ENCODE results near the gene IL22.

The IL22 gene

GRCh38 chr12:68253504-68253903, at the start of gene IL22:
Gene IL22, minus strand, starts transcription at chr12:68253604. Its CDS starts 156 bp downstream, at chr12:68253448.
- DNase-seq (ENCODE audit: low read depth in 2 of 2) = no peak

GRCh38 chr12:68297929-68298328, 44.5 kb upstream of the IL22 start:
- DNase-seq (ENCODE audit: low read depth in 2 of 2) = no peak

GRCh38 chr12:68294251-68294650, 40.8 kb upstream of the IL22 start:
- no peak for DNase-seq (ENCODE audit: low read depth in 2 of 2)

GRCh38 chr12:68293347-68293746, 39.9 kb upstream of the IL22 start:
- no peak for DNase-seq (ENCODE audit: low read depth in 2 of 2)

GRCh38 chr12:68292151-68292943, 38.9 kb upstream of the IL22 start:
- no peak for DNase-seq (ENCODE audit: low read depth in 2 of 2)

GRCh38 chr12:68291396-68292036, 38.1 kb upstream of the IL22 start:
- no peak for DNase-seq (ENCODE audit: low read depth in 2 of 2)

- DNase-seq (ENCODE audit: low read depth in 2 of 2) = no peak
Observed at GRCh38 chr12:68290126-68290525, 36.7 kb upstream of the IL22 start.

- no peak for DNase-seq (ENCODE audit: low read depth in 2 of 2)
Observed at GRCh38 chr12:68287106-68287505, 33.7 kb upstream of the IL22 start.

- DNase-seq (ENCODE audit: low read depth in 2 of 2) = no peak
Observed at GRCh38 chr12:68286396-68286795, 33.0 kb upstream of the IL22 start.

- no peak for DNase-seq (ENCODE audit: low read depth in 2 of 2)
Observed at GRCh38 chr12:68285541-68285940, 32.1 kb upstream of the IL22 start.

GRCh38 chr12:68281322-68282077, 28.1 kb upstream of the IL22 start:
- DNase-seq (ENCODE audit: low read depth in 2 of 2) = no peak

- DNase-seq (ENCODE audit: low read depth in 2 of 2) = no peak
Observed at GRCh38 chr12:68280240-68280639, 26.8 kb upstream of the IL22 start.

- no peak for DNase-seq (ENCODE audit: low read depth in 2 of 2)
Observed at GRCh38 chr12:68279227-68280054, 26.0 kb upstream of the IL22 start.

GRCh38 chr12:68276402-68276930, 23.1 kb upstream of the IL22 start:
- no peak for DNase-seq (ENCODE audit: low read depth in 2 of 2)

- no peak for DNase-seq (ENCODE audit: low read depth in 2 of 2)
Observed at GRCh38 chr12:68272732-68273131, 19.3 kb upstream of the IL22 start.

- DNase-seq (ENCODE audit: low read depth in 2 of 2) = no peak
Observed at GRCh38 chr12:68271346-68271745, 17.9 kb upstream of the IL22 start.

GRCh38 chr12:68270358-68270757, 17.0 kb upstream of the IL22 start:
- DNase-seq (ENCODE audit: low read depth in 2 of 2) = no peak

- DNase-seq (ENCODE audit: low read depth in 2 of 2) = no peak
Observed at GRCh38 chr12:68269779-68270178, 16.4 kb upstream of the IL22 start.

- no peak for DNase-seq (ENCODE audit: low read depth in 2 of 2)
Observed at GRCh38 chr12:68268967-68269366, 15.6 kb upstream of the IL22 start.

- DNase-seq (ENCODE audit: low read depth in 2 of 2) = no peak
Observed at GRCh38 chr12:68267892-68268396, 14.5 kb upstream of the IL22 start.

- no peak for DNase-seq (ENCODE audit: low read depth in 2 of 2)
Observed at GRCh38 chr12:68264857-68265256, 11.5 kb upstream of the IL22 start.
